ENCODE data around the gene HSPA5. TPM values are rescaled to one million over a fixed set of nuclear protein-coding genes. Genes with fewer than 3 reads are reported as not detected.
"Not testable (repeated sequence)": the region's sequence is repeated elsewhere in the genome, so short reads cannot be mapped to it uniquely, and the experiment has no call there.

Gene HSPA5
- total RNA-seq = 10 to 100 TPM; 53.7 to 88.5 (median 81.5) TPM

GRCh38 chr9:125241000-125241862, at the start of gene HSPA5:
TSS of gene HSPA5 (minus strand) at chr9:125241343. CDS start at chr9:125241126, 217 bp downstream.
- Histone ChIP-seq H3K9me3 (no peaks in the 10 kb centered on the region), H3K36me3 (peaks cover 0 to 36% of the 10 kb centered on the region in 2 donors), H3K4me3 (peak within 1 kb of the TSS; percentile 86 to 91), H3K27ac (peak within 1 kb of the TSS; percentile 91 to 98 (median 95)), H3K27me3 (no peaks in the 10 kb centered on the region), H3K4me1 (peaks cover 2 to 49% (median 24%) of the 10 kb centered on the region in 3 donors)
- 0% methylated on average over 11 to 27 of the region's 59 CpGs for WGBS, 2 donors (ENCODE audit: low coverage in 1 of 2)
- ATAC-seq = peak; percentile 99
- peak; percentile 100 for TF ChIP-seq POLR2AphosphoS5 (IDR thresholded peaks at IDR 0.05)
- no peak for TF ChIP-seq EP300 (IDR thresholded peaks at IDR 0.05)
- TF ChIP-seq CTCF (IDR thresholded peaks at IDR 0.05) = peak in 2 of 4 experiments; percentile 40 to 56
- peak; percentile 96 to 97 for TF ChIP-seq POLR2A (IDR thresholded peaks at IDR 0.05)

- H3K4me1 ChIP-seq = peaks cover 0 to 26% (median 0%) of the 10 kb centered on the region in 3 donors
- H3K4me3 ChIP-seq, H3K9me3 ChIP-seq, ATAC-seq, H3K27ac ChIP-seq, H3K36me3 ChIP-seq, H3K27me3 ChIP-seq: not testable (repeated sequence)
- WGBS, 2 donors (ENCODE audit: low coverage in 1 of 2) = 75 to 76% methylated on average over 3 to 6 of the region's 7 CpGs
Observed at GRCh38 chr9:125286935-125287433, 45.8 kb upstream of the HSPA5 start.

GRCh38 chr9:125284855-125285254, 43.7 kb upstream of the HSPA5 start:
- WGBS, 2 donors (ENCODE audit: low coverage in 1 of 2) = 63 to 88% methylated on average over 3 of the region's 3 CpGs
- no peaks in the 10 kb centered on the region for H3K9me3 ChIP-seq
- no peak for ATAC-seq

GRCh38 chr9:125280945-125281344, 39.8 kb upstream of the HSPA5 start:
- H3K4me1 ChIP-seq = peaks cover 0 to 29% (median 0%) of the 10 kb centered on the region in 3 donors
- no peak for ATAC-seq
- no peak for TF ChIP-seq POLR2AphosphoS5 (IDR thresholded peaks at IDR 0.05)
- no peak overlapping the region for H3K4me3 ChIP-seq
- no peaks in the 10 kb centered on the region for H3K9me3 ChIP-seq
- no peak overlapping the region for H3K27ac ChIP-seq
- H3K27me3 ChIP-seq = no peaks in the 10 kb centered on the region
- peaks cover 0 to 5% of the 10 kb centered on the region in 2 donors for H3K36me3 ChIP-seq
- WGBS, 2 donors (ENCODE audit: low coverage in 1 of 2) = 47 to 59% methylated on average over 4 of the region's 4 CpGs

More at GRCh38 chr9:125284855-125285254, 43.7 kb upstream of the HSPA5 start:
- no peak overlapping the region for H3K4me3 ChIP-seq
- H3K27ac ChIP-seq = no peak overlapping the region
- H3K4me1 ChIP-seq = peaks cover 0 to 36% (median 0%) of the 10 kb centered on the region in 3 donors
- H3K36me3 ChIP-seq = peaks cover 0 to 12% of the 10 kb centered on the region in 2 donors
- H3K27me3 ChIP-seq = no peaks in the 10 kb centered on the region
- TF ChIP-seq CTCF (IDR thresholded peaks at IDR 0.05) (no peak), POLR2AphosphoS5 (IDR thresholded peaks at IDR 0.05) (no peak), EP300 (IDR thresholded peaks at IDR 0.05) (no peak), POLR2A (IDR thresholded peaks at IDR 0.05) (no peak)

- Histone ChIP-seq H3K4me1 (peaks cover 0 to 37% (median 6%) of the 10 kb centered on the region in 3 donors), H3K9me3 (no peaks in the 10 kb centered on the region), H3K36me3 (peaks cover 0 to 5% of the 10 kb centered on the region in 2 donors), H3K27me3 (no peaks in the 10 kb centered on the region), H3K27ac (no peak overlapping the region), H3K4me3 (no peak overlapping the region)
- no peak for ATAC-seq
- TF ChIP-seq CTCF (IDR thresholded peaks at IDR 0.05) = no peak
- TF ChIP-seq POLR2A (IDR thresholded peaks at IDR 0.05) = no peak
- no peak for TF ChIP-seq EP300 (IDR thresholded peaks at IDR 0.05)
- no peak for TF ChIP-seq POLR2AphosphoS5 (IDR thresholded peaks at IDR 0.05)
Observed at GRCh38 chr9:125277411-125277810, 36.3 kb upstream of the HSPA5 start.
